ENCODE measurements around the gene BICD1.
"Not testable (repeated sequence)": the region's sequence is repeated elsewhere in the genome, so short reads cannot be mapped to it uniquely, and the experiment has no call there.

BICD1 gene

DNA sequence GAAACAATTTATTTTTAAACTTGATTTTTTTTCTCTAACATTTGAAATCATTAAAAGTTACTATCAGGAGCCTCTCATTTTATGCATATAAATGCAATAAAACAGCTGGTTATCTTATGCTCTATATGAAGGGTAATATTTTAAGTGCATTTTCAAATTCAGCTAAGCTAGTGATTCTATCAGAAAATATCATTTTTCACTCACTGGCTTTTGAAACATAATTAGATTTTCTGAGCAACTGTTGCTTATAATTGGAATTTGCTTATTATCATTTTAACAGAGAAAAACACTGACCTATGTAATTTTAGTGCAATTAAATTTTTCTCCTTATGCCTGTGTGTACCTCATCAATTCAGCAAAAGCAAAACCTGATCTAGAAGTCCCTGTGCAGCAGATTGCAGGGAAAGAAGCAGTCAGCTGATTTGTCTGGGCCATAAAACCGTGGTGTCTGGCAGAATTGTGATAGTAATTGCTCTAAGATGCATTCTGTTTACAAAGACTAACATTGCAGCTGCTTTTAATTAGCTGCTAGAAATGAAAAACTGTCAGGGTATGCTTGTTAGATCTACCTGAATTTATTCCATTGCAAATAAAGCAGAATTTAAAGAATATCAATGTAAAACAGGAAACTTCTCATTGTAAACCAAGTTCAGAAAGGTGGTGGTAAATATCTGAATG, 75.0 kb downstream of the BICD1 start:
- in situ Hi-C loops (cut with MboI; ENCODE audit: low sequenced_read_pairs): no loop called here

DNA sequence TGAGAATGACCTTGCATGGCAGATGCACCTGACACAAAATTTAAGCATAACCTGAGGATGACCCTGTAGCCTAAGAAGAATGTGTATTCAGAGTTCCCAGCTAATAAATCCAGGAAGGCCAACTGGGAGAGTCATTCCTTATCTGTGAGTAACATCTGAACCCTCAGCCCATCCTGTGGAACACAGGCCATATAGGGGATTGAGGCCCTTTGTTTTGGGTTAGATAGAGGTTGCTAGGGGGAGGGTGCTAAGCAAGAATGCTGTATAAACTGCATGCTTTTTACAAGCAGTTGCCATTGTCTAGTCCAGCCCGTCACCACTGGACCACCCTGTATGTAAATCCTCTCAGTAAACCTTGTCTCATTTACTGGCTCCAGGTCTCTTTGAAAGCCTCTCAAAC, 77.0 kb downstream of the BICD1 start:
- in situ Hi-C loops (cut with MboI; ENCODE audit: low sequenced_read_pairs): no loop called here

DNA sequence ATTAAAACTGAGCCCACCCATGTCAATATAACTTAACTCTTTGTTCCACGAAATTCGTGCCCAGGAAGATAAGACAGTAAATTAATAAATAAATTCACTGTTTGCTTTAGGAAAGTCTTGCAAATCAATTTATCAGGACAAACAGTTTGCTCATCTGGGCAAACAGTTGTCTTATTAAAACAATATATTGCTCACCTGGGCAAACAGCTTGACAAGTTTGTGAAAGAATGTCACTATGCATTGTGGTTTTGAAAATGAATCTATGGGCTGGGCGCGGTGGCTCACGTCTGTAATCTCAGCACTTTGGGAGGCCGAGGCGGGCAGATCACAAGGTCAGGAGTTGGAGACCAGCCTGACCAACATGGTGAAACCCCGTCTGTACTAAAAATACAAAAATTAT, 80.5 kb downstream of the BICD1 start:
- in situ Hi-C loops (cut with MboI; ENCODE audit: low sequenced_read_pairs): not testable (repeated sequence)

DNA sequence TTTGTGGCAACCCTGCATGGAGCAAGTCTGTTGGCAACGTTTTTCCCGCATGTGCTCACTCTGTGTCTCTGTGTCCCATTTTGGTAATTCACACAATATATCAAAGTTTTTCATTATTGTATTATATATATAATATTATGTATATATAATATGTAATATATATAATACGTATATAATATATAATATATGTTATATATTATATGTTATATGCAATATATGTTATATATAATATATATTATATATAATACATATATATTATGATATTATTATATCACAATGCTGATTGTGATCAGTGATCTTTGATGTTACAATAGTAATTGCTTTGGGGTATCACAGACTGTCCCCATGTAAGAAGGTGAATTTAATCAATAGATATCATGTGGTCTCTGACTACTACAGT, 84.8 kb downstream of the BICD1 start:
- in situ Hi-C loops (cut with MboI; ENCODE audit: low sequenced_read_pairs): no loop called here

DNA sequence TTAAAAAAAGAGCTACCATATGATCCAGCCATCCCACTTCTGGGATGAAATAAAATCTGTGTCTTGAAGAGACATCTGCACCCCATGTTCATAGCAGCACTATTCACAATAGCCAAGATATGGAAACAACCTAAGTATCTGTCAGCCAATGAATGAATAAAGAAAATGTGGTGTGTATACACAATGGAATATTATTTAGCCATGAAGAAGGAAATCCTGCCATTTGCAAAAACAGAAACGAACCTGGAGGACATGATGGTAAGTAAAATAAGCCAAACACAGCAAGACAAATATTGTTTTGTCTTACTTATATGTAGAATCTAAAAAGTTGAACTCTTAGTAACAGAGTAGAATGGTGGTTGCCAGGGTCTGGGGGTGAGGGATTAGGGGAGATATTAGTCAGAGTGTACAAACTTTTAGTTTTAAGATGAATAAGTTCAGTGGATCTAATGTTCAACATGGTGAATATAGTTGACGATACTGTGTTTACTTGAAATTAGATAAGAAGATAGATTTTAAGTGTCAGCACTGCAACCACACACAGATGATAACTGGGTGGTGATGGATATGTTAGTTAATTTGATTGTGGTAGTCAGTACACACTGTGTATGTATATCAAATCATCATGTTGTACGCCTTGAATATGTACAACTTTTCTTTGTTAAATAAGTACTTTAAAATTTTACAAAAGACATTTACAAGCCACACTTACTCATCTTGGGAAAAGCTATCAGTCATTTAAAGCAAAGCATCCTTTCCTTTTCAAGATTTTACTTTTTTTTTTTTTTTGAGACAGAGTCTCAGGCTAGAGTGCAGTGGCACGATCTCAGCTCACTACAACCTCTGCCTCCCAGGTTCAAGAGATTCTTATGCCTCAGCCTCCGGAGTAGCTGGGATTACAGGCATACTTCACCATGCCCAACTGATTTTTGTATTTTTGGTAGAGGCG, 89.9 kb downstream of the BICD1 start:
- in situ Hi-C loops (cut with MboI; ENCODE audit: low sequenced_read_pairs): no loop called here

DNA sequence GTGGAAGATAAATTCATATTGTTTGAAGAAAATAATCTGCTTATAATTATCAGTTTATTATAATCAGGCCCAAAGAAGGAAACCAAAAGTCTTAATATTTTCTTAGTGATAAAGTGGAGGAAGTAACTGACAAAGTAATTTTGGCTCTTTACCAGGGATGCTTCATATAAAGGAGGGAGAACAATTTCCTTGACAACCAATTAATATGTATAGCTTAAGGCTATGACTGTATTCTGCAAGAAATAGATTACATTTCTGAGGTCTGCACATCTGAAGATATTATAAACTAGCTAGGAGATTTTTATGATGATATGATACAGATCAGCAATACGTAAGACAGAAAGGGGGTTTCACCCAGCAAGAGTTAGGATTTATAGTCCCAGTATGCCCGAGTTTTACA, 90.8 kb downstream of the BICD1 start:
- in situ Hi-C loops (cut with MboI; ENCODE audit: low sequenced_read_pairs): no loop called here

DNA sequence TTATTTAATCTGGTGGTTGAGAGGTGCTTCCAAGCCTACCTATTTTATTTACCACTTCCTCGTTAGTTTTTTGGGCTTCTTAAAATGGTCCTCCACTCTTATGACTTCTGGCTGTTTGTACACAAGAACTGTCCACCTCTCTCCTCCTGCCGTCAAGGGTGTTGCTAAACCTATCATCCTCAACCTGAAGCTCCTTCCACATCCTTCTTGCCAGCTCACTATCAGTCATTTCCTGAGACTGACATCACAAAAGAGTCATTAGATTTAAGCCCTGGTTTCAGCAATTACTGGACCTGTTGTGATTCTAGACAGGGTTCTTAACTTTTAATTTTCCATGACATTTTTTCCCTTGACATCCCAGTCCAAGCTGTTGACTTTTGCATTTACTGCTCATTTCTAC, 91.9 kb downstream of the BICD1 start:
- in situ Hi-C loops (cut with MboI; ENCODE audit: low sequenced_read_pairs): no loop called here

DNA sequence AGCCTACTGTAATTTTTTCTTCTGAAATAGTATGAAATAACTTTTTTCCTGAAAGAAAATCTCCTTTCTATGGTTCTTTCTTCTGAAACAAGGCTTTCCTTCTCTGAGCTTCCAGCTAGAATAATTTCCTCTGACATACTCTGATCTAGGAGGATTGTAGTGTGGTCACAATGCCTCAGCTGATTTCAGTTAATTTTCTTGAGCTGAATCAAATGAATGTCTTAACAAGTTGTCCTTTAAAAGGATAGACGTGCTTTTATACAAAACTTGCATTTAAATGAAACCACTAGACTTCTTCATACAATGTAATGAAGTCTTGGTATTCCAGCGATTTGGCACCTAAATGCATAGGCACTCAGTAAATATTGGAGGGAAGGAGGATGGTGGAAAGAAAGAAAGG, 94.4 kb downstream of the BICD1 start:
- in situ Hi-C loops (cut with MboI; ENCODE audit: low sequenced_read_pairs): no loop called here

DNA sequence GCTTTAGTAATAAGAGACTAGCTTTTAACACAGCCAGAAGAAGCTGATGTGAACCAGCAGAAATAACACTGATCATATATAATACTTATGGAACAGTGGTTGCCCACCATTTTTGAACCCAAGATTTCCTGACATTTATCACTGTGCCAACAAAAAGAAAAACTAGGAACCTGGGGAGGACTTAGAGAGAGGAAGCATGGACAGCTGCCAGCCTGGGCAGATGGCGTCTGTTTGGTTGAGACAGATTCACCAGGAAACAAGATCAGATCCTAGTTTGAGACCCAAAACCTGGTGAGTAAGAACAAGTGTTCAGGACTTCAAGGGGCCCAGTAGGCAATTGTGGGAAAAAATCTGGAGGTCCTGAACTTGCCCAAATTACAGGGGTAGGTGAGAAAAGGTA, 95.3 kb downstream of the BICD1 start:
- in situ Hi-C loops (cut with MboI; ENCODE audit: low sequenced_read_pairs): no loop called here

DNA sequence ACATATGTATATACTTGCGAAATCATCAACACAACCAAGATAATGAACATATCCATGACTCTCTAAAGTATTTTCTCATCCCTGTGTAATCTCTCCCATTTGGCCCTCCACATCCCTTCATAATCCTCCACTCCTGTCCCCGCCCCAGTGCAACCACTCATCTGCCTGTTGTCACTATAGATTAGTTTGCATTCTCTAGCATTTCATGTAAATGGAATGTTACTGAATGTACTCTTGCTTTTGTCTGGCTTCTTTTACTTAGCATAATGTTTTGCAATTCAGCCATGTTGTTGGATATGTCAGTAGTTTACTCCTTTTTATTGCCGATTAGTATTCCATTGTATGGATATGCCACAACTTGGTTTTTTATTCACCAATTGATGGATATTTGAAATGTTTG, 99.1 kb downstream of the BICD1 start:
- in situ Hi-C loops (cut with MboI; ENCODE audit: low sequenced_read_pairs): no loop called here

DNA sequence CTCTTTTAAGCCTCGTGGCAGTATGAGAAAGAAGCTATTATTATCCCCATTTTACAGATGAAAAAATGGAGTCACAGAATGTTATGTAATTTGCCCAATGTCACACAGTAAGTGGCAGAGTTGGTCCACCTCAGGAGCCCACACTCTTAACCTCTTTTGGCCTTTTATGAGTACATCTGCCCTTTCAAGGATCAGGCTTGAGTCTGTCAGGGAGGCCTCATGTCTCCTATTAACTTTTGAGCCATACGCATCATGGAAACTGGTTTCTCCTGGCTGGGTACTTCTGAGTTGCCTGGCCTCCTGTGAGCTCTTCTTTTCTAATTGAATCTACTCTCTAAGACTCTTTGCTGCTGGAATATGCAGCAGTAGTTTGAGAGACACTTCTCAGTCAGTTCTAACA, 101.7 kb downstream of the BICD1 start:
- in situ Hi-C loops (cut with MboI; ENCODE audit: low sequenced_read_pairs): no loop called here

DNA sequence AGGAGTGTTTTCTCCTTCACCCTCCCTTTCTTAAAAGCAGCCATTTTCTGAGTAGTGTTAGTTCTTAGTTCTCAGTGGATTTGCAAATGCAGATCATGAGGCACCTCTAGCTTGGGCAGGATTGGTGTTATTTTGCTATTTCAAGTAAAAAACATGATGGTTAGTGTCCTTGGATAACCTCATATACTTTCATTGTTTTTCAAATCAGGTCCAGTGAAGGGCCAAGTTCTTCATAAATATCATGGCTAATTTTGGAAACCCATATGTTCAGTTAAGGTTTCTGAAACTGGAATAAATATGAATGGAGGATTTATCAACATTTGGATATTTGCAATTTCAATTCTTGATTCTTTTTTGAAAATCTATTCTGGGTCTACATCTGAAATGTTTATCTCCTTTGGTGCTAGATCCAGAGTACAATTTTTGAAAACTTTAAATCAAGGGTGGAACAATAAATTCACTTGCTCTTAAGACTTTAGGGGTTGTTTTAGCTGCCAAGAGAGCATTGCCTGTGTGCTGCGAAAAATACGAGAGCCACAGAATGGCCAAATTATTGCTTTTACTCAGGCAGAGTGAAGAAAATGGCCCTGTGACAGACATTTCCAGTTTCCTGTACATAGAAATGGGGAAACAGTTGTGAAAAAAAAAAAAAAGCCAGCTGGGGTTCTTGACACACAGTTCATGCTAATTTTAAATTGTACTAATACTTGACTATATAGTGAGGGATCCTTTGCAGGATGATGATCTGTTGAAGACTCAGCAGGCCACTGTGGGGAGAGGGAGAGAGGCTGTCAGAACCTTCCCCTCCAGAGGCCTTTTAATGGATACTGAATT, 104.6 kb downstream of the BICD1 start:
- in situ Hi-C loops (cut with MboI; ENCODE audit: low sequenced_read_pairs): no loop called here

DNA sequence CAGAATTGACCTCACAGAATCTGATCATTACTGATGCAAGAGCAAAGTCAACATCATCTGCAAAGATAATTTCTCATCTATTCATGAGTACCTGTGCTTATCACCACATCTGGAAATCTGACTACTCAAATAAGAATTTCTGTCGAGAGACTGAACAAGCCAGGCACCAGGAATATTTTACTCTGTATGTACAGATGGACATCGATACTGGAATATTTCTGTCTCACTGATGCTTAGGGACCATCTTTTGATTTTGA, 105.2 kb downstream of the BICD1 start:
- in situ Hi-C loops (cut with MboI; ENCODE audit: low sequenced_read_pairs): no loop called here

DNA sequence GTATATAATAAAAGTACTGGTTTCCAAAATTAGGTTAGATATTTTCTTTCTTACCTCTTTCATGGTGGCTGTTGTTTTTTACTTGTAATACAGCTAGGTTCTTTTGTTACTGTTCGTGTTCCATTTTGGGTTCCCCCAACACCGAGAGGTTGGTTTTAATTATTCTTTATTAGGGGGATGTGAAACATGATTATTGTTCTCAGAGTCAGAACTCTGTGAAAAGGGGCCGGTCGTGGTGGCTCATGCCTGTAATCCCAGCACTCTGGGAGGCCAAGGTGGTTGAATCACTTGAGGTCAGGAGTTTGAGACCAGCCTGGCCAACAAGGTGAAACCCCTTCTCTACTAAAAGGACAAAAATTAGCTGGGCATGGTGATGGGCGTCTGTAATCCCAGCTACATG, 108.1 kb downstream of the BICD1 start:
- in situ Hi-C loops (cut with MboI; ENCODE audit: low sequenced_read_pairs): no loop called here

DNA sequence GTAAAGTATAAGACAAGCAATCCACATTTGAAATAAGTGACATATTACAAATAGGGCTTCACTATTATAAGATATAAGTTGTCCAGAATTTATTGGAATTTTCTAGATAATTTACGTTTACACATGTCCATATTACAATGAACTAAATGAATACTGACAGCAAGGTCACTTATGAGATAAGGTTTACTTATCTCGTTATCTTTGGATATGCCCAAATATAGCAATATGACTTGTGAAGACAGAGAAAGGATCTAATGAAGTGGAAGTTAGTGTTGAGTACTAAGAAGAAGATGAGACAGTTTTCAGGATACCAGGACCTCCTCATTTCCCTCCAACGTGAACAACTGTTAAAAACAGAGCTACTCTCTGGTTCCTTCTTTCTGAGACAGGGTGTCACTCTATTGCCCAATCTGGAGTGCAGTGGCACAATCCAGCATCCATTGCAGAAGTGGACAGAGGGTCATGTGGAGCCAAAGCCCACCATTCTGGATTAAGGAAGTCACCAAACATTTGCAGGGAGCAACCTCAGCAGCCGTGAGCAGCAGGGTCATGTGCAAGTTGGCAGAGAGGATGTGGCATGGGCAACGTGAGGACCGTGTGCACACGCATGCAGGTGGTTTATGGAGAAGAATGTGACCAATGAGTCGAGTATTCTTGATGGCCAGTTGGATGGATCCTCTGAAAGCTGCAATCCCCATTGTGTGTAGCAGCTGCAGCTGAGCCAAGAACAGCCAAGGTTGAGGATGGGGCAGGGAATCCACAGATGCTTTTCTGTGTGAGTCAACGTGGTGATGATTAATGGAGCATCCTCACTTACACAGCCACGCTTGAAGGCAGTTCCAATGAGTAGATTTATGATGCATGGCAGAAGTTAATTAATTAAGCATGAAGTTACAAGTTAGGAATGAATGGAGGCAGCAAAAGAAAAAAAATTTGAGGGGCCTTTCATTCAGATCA, 111.0 kb downstream of the BICD1 start:
- in situ Hi-C loops (cut with MboI; ENCODE audit: low sequenced_read_pairs): no loop called here

DNA sequence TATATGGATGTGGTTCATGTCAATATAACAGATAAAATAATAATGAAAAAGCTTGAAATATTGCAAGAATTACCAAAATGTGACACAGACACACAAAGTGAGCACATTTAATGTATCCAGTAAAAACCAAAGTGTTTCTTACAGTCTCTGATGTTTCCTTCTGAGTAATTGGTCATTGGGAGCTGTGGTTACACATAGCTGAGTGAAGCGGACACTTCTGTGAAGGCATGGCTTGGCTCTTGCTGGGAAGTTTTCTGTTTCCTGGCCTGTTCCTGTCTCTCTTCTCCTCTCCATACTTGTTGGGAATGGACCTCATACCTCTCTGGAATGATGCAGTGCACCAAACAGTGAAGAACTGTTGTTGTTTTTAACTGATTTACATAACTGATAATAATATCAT, 117.3 kb downstream of the BICD1 start:
- in situ Hi-C loops (cut with MboI; ENCODE audit: low sequenced_read_pairs): no loop called here

DNA sequence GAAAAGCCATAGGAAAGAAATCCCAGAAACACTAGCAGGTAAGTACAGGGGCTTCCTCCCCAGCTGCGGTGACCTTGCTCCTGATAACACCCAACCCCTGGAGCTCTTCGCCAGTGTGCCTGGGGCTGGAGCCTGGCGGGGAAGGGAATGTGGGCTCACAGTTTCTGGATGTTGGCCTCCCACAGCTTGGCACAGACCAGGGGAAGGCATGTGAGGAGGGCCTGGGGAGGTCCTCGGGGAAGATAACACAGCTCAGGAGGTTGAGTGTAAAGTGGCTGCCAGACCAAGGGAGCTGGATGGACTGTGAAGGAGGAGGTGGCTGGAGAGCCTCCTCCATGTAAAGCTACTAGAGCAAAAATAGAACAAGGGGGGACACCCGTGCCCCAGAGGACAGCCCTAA, 120.1 kb downstream of the BICD1 start:
- in situ Hi-C loops (cut with MboI; ENCODE audit: low sequenced_read_pairs): no loop called here

DNA sequence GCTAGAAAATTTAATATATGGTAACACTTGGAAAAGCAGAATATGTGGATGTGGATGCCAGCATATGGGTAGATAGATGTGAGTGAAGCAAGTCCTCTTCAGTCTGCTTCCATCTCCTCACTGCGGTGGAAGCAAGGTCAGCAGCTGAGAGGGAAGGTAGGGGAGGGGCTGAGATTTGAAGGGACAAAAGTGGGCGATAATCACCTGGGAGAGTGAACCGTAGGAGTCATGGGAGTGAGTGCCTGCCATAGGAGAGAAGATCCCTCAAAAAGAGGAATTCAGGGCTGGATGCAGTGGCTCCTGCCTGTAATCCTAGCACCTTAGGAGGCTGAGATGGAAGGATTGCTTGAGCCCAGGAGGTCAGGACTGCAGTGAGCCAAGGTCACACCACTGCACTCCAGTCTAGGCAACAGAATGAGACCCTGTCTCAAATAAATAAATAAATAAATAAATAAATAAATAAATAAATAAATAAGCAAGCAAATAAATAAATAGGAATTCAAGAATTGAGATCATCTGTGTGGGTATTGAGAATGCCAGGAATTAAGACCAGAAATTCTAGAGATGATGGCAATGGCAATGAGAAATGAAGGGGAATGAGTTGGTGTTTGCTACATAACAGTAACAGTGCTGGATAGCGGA, 123.4 kb downstream of the BICD1 start:
- in situ Hi-C loops (cut with MboI; ENCODE audit: low sequenced_read_pairs): no loop called here

DNA sequence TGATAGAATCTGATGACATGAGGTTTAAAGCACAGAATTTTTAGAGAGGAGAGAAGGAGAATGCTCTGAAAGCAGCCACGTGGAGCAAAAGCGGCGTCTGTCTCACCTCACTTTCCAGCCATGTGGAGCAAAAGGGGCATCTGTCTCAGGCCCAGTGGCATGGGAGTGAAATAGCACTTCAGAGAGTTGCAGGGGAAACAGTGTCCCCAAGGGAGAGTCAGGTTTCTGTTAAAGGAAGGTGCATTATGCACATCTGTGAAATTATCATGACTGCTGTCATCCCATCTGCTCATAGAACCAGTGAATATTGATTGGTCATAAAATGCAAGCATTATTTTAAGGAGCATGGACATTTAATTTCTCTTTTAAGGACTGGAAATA, 124.0 kb downstream of the BICD1 start:
- in situ Hi-C loops (cut with MboI; ENCODE audit: low sequenced_read_pairs): no loop called here

DNA sequence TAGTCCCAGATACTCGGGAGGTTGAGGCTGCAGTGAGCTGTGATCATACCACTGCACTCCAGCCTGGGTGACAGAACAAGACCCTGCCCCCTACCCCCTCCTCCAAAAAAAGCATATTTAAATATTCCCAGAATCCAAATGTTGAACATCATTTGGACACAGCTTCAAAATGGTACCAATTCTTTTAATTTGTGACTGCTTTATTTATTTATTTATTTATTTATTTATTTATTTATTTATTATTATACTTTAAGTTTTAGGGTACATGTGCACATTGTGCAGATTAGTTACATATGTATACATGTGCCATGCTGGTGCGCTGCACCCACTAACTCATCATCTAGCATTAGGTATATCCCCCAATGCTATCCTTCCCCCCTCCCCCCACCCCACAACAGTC, 124.7 kb downstream of the BICD1 start:
- in situ Hi-C loops (cut with MboI; ENCODE audit: low sequenced_read_pairs): not testable (repeated sequence)

Measured in HL-60/S4 treated with phorbol 12-myristate 13-acetate at 8.2 ng/mL for 4 days and 3 days (cell line).